Hypothalamus (tissue), 51 donors: ENCODE results near the gene KLHL26.
A peak's percentile ranks its signal among the peaks of the same experiment; 100 is the strongest.
"Not testable (repeated sequence)": the region's sequence is repeated elsewhere in the genome, so short reads cannot be mapped to it uniquely, and the experiment has no call there.

Experiments
- DNase-seq, 51 donors: peaks; one replicate each; lab custom pipeline; 2025; lab: John Stamatoyannopoulos, UW

Gene KLHL26

DNA sequence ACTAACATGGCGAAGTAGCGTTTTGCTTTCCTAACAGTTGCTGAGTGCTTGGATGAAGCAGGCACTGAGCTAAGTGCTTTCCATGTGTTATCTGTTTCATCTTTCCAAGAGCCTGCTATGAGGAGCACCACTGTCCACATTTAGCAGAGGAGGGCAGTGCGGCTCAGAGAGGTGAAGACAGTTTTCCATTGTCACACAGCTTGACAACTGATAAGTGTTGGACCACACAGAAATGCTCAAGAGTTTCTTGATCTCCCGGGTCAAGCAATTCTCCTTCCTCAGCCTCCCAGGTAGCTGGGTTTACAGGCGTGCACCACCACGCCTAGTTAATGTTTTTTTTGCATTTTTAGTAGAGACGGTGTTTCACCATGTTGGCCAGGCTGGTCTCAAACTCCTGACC, 39.9 kb downstream of the KLHL26 start:
- DNase-seq: no peak

DNA sequence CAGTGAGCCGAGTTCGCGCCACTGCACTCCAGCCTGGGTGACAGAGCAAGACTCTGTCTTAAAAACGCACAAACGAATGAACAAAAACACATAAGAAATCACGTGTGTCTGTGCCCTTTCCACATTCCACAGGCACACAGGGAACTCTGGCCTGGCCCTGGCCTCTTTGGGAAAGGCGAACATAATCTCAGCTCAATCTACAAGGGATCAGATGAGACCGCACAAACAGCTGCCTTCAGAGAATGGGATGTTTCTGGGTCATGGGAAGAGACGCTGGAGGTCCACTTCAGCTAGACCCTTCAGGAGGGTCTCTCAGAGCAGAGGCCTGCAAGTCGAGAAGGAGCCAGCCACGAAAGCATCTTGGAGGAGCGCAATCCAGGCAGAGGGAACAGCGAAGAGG, 40.3 kb downstream of the KLHL26 start:
- DNase-seq: no peak

DNA sequence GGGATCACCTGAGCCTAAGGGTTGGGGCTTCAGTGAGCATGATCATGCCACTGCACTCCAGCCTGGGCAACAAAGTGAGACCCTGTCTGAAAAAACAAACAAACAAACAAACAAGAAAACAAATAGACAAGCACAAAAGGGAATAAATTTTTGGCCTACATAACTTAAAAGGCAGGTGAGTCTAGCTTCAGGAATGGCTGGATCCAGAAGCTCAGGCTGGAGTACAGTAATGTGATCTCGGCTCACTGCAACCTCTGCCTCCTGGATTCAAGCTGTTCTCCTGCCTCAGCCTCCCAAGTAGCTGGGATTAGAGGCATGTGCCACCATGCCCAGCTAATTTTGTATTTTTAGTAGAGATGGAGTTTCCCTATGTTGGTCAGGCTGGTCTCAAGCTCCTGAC, 43.3 kb downstream of the KLHL26 start:
- not testable (repeated sequence) for DNase-seq

DNA sequence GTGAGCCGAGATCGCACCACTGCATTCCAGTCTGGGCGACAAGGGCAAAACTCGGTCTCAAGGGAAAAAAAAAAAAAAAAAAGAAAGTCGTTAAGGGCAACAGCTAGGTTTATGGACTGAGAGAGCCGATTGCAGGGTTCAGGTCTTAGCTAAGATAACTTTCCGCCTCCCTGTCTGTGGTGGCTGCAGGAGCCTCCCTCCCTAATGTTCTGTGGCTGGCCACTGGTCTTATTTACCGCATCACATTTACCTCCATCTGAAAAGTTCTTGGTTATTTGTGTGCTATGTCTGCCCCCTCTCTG, 45.9 kb downstream of the KLHL26 start:
- DNase-seq: no peak

DNA sequence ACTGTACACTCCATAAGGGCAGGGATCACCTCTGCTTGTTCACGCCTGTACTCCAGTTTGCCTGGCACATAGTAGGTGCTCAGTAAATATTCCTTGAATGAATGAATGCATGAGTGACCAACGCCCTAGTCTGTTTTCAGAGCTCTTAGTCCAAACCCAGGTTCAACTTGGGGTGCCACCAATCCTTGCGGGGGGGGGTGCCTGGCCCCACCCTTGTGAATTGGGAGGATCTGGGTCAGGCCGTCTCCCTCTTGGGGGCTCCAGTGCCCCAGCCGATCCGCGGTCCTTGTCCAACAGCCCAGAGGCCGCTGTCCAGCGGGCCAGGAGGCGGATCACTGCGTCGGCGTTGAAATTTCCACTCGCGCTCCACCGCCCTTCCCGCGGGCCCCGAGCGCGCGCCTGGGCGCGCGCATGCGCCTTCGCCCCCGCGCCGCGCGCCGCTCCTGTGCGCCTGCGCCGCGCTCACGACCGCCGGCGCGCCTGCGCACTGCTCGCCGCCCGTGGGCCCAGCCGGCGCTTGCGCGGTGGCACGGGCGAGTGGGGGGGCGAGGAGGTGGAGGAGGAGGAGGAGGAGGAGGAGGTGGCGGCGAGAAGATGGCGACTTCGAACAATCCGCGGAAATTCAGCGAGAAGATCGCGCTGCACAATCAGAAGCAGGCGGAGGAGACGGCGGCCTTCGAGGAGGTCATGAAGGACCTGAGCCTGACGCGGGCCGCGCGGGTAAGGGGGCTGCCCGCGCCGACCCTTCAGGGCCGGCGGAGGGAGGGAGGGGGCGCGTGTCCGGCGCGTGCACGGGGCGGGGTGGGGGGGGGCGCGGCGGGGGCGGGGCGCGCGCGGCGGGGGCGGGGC, 46.5 kb downstream of the KLHL26 start, which contains the start of gene CRTC1:
Gene CRTC1, plus strand, starts transcription at position 572 of the 849 bp plus-strand sequence. Its CDS starts 23 bp downstream, at position 595.
- DNase-seq: peak; percentile 22 to 92 (median 71)

DNA sequence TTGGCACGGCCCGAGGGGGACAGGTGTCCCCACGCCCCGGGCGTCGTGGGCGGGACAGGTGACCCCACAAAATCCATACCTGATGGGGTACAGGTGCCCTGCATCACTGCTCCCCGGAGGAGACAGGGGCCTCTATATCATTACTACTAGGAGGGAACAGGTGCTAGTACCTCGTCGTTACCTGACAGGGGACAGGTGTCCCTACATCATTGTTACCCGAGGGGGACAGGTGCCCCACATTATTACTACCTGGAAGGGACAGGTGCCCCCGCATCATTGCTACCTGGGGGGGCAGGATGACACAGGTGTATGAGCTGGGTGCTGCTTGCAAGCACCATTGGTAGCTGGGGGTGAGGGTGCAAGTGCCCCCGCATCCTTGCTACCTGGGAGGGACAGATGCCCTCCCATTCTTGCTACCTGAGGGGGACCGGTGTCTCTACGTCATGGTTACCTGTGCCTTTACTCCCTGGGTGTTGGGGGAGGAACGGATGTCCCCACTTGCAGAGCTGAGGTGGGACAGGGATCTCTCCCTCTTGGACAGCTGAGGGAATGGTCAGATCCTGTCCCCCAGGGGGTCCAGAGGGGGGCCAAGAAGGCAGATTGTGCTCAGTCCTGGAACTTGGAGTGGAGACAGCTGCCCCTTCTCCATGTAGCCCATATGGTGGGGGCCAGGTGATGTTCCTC, 47.3 kb downstream of the KLHL26 start:
- DNase-seq: no peak

DNA sequence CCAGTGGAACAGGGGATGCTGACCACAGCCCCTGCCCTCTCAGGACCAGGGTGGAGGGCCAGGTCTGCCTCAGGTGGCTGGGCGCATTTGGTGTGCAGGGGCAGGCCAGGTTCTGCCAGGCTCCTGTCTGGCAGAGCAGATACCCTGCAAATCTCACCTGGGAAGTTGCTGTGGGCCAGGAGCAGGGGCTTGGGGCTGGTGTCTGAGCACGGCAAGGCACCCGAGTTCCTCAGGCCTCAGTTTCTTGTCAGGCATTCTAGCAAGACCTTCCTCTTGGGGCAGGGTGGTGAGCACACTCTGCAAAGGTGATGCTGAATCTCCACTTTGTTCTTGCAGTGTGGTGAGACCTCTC, 47.8 kb downstream of the KLHL26 start:
- no peak for DNase-seq

DNA sequence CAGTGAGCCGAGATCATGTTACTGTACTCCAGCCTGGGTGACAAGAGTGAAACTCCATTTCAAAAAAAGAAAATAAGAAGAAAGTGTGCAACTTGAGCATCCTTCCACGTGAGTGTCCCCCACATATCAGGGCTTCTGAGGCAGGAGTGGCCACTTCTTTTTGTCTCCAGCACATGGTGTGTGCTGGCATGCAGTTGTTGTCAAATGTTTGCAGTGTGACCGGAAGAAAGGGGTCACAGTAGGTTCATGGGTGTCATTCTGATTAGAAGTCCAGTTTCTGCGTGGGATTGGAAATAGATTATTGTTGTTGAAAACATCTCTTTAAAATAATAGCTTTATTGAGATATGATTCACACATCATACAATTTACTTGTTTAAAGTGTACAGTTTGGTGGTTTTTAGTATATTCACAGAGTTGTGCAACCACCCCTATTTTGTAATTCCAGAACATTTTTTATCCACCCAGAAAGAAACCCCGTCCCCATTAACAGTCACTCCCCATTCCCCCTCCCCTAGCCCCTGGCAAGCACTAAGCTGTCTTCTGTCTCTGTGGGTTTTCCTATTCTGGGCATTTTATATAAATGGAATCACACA, 48.9 kb downstream of the KLHL26 start:
- no peak for DNase-seq

DNA sequence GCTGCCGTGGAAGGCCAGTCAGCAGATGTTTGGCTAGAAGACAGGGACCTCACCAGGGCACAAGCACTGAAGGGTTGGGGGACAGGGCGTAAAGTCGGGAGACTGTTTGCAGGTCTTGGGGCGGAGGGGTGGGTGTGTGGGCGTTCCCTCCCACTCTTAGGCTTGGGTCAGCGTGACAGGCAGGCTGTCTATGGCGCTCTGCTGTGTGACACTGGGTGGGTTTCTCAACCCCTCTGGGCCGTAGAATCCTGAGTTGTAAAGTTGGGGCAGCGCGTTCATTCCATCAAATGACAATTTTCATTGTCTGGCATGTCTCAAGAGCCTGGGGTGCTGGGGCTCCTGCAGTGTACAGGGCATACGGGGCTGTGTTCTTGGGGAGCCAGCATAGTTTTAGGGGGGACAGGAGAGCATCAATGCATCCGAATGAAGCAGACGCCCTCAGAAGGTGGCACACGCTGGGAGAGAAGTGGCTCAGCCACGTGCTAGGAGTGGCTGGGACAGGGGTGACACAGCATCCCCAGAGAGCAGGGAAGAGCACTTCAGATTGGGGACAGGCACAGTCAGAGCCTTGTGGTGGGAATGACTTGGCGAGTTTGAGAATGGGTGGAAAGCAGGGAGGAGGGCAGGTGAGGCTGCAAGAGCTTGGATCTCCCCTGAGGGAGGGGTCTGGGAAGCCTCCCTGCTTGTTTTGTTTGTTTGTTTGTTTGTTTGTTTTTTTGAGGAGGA, 51.1 kb downstream of the KLHL26 start:
- no peak for DNase-seq

DNA sequence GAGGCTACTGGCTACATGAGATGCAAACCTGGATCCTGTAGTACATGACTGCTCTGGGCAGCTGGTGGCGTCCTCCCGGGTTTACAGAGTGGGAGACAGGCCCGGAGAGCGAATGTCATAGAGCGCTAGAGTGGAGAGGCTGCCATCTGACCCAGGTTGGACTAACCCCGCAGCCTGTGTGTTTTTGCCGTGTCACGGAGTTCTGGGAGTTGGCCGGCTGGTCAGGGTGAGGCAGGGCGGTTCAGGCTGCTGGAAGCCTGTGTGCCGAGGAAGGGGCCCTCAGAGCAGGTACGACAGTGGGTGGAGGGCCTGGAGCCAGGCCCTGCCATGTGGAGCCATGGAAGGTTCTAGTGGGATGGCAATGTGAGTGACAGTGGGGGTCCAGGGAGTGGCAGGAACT, 59.2 kb downstream of the KLHL26 start:
- DNase-seq: no peak

DNA sequence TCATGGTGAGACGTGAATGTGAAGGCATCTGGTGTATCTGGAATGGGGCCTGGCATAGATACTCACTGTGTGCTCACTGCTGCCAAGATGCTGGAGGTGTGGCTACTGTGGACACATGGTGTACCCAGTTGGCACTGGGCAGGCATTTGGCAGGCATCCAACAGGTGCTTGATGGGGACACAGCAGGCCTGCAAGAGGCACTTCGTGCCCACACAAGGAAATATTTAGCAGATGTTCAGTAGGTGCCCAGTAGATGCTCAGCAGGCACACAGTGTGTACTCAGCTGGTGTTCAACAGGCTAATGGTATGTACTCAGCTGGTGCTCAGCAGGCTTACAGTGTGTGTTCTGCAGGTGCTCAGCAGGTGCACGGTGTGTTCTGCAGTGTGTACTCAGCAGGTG, 60.9 kb downstream of the KLHL26 start:
- peak in 1 of 51 donors; percentile 12 for DNase-seq

DNA sequence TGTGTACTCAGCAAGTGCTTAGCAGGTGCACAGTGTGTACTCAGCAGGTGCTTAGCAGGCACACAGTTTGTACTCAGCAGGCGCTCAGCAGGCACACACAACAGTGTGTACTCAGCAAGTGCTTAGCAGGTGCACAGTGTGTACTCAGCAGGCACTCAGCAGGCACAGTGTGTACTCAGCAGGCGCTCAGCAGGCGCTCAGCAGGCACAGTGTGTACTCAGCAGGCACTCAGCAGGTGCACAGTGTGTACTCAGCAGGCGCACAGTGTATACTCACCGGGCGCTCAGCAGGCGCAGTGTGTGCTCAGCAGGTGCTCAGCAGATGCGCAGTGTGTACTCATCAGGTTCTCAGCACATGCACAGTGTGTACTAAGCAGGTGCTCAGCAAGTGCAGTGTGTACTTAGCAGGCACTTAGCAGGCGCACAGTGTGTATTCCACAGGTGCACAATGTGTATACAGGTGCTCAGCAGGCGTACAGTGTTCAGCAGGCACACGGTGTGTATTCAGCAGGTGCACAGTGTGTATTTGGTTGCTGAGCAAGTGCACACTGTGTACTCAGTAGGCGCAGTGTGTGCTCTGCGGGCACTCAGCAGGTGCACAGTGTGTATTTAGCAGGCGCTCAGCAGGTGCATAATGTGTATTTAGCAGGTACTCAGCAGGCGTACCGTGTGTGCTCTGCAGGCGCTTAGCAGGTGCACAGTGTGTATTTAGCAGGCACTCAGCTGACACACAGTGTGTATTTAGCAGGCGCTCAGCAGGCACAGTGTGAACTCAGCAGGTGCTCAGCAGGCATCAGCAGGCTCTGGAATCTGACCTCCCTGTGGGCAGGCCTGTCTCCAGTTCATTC, 61.7 kb downstream of the KLHL26 start:
- no peak for DNase-seq

DNA sequence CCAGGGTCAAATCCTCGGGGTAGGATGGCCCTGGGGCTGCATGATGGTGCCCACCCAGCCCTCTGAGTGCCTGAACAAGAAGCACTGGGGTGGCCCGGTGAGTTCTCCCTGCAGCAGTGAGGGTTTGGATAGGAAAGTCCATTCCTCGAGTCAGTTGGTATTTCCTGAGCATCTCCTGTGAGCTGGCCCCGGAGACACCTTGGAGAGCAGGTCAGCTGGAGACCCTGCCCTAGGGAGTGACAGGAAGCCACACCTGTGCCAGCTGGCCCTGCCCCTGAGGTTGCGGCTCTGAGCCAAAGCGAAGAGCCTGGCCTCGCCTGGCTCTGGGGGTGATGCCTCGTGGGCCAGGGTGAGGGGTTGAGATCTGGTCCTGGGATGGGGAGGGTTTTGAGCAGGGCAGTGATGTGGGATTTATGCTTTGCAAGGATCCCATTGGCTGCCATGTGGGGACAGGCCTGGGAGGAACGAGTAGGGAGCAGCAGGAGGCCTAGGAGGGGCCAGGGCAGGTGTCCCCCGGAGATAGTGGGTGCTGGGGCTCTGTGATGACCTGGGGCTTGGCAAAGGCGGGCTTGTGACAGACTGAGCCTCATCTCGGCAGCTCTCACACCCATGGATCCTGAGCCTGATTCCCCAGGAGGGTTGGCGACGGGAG, 62.7 kb downstream of the KLHL26 start:
- no peak for DNase-seq

DNA sequence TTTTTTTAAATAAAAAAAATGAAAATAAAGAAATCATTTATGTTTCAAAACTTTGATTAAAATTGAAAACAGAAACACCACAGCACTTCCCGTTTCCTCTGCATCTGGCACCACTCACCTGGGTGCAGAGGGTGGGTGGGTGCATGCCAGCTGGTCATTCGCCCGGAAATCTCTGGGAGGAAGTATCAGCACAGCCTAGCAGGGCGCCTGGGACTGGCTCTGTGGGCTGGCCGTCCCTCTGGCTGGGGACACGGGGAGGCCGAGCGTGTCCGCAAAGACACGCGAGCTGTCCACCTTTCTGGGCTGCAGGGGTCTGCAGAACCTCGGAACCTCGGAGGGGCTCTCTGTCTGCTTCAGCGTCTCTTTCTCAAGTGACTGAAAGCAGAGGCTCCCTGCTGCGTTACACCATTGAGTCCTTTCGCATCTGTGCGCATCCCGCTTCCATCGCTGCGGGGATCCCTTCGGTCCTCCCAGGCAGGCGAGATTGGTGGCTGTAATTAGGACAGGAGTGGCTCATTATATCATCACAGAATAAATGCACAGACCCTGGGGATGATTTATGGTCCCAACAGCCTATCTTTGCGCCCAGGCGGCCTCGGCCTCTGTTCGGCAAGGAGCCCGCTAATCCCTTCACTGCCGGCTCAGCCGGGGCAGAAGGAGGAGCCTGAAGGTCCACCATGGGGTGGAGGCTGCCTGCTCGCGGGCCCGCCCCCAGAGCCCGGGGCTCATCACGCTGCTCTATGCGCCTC, 63.8 kb downstream of the KLHL26 start:
- peak in 42 of 51 donors; percentile 8 to 65 (median 39) for DNase-seq

DNA sequence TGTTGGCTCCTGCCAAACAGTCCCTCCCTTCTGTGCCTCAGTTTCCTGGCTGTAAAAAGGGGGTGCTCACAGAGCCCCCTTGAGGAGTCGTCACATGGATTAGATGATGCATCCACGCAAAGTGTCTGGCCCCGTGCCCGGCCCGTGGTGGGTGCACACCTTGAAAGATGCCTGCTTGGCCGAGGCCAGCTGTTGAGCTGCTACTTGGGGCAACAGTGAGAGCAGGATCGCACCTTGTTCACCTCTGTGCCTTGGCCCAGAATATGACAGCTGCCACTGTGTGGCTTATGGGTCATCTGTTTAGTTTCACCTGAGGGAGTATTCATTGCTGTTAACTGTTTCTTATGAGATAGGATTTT, 64.4 kb downstream of the KLHL26 start:
- peak in 1 of 51 donors; percentile 27 for DNase-seq

DNA sequence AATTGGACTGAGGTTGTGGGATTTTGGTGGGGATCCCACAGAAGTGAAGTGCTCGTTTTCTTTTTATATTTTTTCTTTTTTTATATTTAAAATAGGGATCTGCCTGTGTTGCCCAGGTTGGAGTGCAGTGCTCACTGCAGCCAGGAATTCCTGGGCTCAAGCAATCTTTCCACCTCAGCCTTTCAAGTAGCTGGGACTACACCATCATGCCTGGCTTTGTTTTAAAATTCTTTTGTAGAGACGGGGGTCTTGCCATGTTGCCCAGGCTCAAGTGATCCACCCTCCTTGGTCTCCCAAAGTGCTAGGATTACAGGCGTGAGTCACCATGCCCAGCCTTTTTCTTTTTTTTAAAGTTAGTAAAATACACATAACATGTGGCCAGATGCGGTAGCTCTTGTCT, 67.2 kb downstream of the KLHL26 start:
- DNase-seq: no peak

DNA sequence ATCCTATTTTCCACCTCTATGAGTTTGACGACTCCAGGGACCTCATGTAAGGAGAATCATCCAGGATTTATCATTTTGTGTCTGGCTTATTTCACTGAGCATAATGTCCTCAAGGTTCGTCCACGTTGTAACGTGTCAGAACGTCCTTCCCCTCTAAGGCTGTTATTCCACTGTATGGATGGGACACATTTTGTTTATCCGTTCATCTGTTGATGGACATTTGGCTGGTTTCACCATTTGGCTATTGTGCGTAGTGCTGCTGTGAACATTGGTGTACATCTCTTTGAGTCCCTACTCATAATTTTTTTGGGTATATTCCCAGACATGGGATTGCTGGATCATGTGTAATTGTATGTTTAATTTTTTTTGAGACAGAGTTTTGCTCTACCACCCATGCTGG, 68.1 kb downstream of the KLHL26 start:
- no peak for DNase-seq

DNA sequence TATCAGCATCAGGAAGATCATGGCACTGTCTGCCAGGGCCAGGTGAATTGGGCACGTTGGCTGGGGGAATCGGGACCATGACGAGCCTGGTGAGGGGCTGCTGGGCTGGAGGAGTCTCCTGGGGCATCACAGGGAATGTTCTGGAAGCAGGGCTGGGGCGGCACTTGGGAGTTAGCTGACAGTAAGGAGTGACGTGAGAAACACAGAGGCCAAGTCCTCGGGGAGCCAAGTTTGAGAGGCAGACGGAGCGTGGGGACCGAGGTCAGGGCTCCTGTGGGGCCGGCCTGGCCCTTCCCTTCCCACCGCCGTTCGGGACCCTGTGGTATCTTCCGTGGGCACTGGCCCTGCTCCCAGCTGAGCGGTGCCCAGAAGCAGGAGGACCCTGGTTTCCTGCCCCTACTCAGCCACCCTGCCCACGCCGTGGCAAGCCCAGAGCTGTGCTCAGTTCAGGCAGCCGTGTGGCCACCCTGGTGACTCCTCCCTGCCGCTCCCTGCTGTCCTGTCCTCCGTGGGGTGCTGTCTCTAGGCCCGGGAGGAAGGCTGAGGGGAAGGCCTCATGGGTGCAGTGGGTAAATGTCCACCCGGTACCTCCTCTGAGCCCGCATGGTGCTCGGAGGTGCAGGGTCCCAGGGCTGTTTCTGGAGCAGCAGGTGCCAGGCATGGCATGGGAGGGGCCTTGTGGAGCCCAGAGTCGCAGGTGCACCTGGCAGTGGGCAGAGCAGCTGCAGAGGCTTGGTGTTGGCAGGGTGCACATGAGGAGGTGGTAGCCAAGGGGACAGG, 71.8 kb downstream of the KLHL26 start:
- DNase-seq: no peak
